T-helper 22 cell (primary cell): ENCODE results near the gene GRK5.
"Not testable (repeated sequence)": the region's sequence is repeated elsewhere in the genome, so short reads cannot be mapped to it uniquely, and the experiment has no call there.

Source experiments
- DNase-seq: peaks from one replicate; pipeline ENCODE4 v3.0.0-alpha.2; 2020; ENCODE audit warnings: low read depth

Gene GRK5

DNA sequence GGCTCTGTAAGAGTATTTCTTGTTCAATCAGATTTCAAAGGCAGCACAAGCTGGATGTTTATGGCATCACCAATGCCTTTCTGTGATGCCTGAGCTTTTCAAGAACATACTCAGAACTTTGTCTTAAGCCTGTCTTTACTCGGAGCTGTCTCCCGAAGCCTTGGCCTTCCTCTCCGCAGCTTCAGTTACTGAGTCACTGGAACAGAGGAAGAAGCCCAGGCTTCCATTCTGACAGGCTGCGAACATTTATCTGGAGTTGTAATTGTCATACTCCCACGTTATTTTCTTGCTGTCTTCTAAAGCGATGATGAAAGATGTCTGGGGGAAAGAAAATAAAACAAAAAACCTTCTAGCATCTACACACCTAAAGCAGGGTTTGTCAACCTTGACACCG lies 43.9 kb downstream of the GRK5 start:
- no peak for DNase-seq

DNA sequence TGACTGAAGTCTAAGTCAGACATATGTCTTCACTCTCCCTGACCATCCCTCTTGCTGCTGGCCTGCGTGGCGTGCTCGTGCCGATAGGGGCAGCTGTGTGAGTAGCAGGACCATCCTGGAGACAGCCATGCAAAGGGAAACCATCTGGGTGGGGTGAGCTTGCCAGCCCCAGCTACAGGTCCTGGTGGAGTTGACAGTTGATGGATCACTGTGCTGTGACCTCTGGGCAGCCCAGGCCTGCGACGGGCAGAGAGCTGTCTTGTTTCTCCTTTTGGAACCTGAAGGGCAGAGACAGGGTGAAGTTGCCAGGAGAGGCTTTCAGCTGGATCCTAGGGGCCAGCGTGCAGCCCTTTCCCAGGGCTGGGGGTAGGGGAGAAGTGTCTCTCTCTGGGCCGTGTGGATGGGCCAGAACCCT lies 44.7 kb downstream of the GRK5 start:
- DNase-seq = no peak

DNA sequence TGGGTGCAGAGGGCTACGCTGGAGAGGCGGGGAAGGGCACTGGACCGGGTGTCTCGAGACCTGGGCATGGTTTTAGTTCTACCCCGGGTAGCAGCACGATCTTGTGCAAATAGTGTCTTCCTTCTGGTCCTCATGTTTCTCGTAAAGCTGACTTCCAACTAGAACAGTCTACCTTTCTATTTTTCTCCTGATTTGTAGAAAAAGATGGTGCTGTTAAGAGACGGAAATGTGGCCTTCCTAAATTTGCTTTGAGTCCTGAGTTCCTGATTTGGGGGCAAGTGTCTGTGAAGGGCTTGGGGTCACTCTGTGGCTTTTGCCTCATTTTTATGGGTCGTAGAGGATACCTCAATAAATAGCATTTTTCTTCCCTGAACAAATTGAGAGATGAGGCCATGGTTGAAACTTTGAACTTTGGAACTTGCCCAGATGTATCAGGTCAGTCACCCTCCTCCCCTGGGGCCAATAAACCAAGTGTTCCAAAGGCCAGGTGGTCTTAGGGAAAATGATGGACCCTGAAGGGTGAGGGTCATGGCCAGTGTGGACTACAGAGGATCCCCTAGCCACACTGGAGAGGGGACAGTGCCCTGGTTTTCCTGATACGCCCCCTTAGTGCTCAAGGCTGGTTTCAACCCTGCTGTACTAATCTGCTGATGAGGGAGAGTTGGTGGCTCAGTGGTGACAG lies 45.2 kb downstream of the GRK5 start:
- DNase-seq = no peak

DNA sequence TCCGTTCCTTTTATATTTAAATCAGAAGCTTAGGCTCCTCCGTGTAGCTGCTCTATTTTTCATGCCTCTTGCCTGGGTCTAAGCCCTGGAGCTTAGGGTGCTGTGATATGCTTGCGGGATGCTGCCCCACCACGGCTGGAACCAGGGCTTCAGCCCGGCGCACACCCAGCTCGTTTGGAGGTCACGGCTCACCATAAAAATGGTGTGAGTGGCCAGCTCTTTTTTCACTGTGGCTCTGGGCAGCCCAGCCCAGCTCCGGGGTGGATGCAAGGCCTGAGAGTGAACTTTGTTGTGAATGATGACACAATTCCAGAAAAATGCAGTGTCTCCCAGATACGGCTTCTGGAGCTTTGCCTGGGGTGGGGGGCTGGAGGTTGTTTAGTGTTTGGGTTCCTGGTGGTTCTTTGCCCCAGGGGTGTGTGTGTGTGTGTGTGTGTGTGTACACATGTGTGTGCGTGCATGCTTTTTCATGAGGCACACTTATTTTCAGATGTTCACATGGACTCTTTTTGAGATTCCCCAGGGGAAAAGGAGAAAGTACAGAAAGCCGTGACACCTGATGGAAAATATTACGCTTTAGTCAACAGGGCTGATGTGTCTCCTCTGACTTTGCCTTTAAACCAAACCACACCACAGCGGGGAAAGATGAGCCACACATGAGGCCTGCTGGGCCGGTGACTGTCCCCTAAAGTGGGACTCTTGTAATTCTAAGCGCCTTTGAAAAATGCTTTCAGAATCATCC lies 46.2 kb downstream of the GRK5 start:
- DNase-seq = no peak

DNA sequence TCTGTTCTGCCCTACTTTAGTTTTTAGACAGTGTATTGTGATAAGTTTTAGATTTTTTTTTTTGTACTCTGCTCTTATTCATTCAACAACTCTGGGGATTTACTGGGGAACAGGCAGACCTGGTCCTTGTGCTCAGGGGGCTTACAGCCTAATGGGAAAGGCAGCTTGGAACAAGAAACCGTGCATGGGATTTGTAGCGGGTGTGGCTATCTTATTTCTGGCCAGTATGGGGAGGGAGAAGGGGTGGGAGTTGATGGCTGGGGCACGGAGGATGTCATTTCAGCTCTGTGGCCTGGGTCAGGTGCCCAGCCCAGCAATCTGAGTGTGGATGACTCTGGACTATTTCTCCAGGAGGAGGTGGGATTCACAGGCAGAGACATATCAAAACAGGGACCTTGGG lies 47.0 kb downstream of the GRK5 start:
- no peak for DNase-seq

DNA sequence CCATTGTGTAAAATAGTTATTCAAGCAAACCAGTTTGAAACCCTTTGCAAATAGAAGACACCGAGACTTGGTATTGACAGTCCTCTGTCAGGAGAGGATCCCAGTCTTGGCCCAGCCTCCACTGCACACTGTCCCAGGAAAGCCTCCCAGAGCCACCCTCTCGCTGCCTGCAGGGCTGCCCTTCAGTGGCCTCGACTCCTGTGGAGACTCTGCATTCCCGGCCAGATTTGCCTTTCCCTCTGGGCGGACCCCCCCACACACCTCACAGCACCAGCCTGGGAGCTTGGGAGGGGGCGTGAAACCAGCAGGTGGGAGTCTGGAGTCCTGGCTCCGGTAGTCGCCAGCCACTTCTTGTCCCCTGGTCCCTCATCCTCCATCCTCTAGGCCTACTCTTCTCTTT lies 48.7 kb downstream of the GRK5 start:
- DNase-seq = no peak

DNA sequence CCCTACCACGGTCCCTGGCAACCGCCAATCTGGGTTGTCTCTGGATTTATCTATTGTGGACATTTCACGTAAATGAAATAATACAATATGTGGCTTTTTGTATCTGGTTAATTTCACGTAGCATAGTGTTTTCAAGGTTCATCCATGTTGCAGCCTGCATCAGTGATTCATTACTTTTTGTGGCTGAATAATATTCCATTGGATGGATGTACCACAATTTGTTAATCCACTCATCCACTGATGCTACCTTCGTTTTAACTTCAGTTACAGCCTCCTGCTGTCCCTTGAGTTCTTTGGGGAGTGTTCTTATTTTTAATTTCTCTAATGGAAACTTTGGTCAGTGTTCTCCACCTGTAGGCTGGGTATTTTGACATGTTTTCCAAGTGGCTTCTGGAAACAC lies 49.5 kb downstream of the GRK5 start:
- no peak for DNase-seq

DNA sequence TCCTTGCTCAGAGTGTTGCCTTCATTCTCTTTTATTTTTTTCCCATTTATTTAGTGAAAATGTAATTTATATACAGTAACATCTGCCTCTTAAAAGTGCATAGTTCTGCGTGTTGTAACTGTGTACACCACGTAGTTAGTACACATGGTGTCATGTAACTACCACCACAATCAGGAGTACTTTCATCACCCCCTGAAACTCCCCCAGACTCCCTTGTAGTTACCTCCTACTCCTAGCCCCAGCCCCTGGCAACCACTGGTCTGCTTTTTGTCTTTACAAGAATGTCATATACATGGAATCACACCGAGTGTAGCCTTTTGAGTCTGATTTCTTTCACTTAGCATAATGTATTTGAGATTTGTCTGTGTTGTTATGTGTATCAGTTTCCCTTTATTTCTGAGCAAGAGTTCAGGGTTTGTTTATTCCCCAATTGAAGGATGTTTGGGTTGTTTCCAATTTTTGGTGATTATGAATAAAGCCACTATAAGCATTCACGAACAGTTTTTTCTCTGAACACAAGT lies 50.6 kb downstream of the GRK5 start:
- DNase-seq = no peak

DNA sequence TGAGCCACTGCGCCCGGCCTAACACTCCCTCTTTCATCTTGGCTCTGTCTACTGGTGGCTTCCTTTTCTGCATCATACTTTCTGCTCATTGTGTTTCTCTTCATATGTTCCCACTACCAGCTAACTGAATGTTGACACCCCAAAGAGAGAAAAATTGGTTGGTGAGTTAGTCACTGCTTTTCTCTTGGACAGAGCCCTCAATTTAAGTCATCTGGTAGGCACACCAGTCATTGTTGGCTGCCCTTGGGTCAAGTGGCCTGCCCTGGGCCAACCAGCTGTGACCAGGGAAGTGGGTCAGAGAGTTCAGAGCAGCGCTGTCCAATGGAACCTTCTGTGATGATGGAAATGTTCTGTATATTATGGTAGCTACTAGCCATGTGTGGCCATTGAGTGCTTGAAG lies 52.0 kb downstream of the GRK5 start:
- DNase-seq = no peak

DNA sequence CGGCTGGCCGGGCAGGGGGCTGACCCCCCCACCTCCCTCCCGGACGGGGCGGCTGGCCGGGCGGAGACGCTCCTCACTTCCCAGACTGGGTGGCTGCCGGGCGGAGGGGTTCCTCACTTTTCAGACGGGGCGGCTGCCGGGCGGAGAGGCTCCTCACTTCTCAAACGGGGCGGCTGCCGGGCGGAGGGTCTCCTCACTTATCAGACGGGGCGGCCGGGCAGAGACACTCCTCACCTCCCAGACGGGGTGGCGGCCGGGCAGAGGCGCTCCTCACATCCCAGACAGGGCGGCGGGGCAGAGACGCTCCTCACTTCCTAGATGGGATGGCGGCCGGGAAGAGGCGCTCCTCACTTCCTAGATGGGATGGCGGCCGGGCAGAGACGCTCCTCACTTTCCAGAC lies 53.6 kb downstream of the GRK5 start:
- not testable (repeated sequence) for DNase-seq

DNA sequence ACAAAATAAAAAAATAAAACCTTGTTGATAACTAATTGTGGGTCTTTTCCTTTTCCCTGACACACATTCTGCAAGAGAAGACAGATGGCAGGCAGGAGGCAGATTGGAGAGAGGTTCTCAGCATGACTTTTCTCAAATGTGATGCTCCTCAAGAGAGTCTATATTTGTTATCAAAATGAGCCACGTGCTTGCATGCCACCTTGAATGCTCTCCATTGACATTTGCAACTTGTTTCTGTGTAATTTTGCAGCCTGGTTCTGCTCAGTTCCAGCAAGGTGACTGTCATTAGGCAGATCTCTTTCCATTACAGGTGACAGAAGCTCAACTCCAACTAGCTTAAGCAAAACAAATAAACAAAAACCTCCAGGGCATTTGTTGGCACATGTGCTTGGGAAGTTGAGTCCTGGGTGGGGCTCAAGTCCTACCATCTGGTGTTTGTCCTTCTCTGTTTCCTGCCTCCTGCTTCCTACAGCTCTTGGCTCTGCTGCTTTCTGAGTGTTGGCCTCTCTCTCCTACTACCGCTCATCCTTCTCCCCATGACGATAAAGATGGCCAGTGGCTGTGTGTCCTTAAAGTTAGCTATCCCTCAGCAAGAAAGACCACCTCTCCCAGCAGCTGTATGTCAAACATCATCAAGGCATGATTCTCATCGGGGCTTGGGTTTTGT lies 56.7 kb downstream of the GRK5 start:
- no peak for DNase-seq

DNA sequence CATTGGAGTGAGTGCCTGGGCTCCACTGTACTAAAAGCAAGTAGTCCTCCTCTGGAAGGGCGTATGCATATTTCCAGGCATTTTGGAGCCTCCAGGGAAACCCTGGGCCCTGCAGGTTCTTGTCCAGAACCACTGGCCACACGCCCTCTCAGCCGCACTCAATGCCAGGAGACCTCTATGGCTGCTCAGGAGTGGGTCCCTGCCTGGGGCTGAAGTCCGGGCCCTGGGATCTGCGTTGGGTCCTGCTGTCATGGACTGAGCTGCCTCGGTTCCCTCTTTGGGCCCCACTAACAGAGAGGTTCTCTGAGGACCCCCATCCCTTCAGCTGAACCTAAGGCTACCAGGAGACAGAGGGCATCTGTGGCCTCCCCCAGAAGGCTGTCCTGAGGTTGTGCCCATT lies 58.3 kb downstream of the GRK5 start:
- no peak for DNase-seq

DNA sequence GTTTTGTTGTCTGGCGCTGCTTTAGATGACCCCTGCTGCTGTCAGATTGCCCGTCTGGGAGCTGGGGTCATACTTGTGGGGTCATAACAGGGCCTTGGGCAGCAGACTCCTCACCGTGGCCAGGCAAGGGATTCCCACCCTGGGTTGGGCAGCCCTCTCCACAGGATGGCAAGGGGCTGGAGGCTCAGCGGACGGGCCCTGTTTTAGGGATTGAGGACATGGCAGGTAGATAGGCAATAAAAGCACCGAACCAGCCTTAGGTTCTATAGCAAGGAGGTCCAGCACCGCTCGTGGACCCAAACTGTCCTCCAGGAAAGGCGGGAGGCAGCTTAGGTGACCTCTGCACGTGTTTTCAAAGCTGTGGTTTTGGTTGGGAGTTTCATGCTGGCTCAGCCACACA lies 60.0 kb downstream of the GRK5 start:
- no peak for DNase-seq

DNA sequence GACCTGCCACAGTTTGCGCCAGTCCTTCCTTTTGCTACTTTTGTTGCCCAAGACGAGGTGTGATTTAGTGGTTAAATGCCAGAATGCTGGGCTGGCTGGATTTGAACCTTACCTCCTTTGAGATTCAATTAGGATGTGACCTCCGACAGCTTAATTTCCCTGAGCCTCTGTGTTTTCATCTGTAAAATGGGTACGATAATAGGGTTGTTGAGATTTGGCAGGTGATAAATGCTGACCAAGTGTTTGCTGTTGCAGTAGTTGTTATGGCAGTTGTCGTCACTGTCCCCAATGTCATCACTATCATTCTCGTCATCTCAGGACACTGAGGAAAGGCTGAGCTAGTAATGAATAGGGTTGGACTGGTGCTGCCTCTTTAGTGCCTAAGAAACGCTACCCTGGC lies 61.1 kb downstream of the GRK5 start:
- no peak for DNase-seq

DNA sequence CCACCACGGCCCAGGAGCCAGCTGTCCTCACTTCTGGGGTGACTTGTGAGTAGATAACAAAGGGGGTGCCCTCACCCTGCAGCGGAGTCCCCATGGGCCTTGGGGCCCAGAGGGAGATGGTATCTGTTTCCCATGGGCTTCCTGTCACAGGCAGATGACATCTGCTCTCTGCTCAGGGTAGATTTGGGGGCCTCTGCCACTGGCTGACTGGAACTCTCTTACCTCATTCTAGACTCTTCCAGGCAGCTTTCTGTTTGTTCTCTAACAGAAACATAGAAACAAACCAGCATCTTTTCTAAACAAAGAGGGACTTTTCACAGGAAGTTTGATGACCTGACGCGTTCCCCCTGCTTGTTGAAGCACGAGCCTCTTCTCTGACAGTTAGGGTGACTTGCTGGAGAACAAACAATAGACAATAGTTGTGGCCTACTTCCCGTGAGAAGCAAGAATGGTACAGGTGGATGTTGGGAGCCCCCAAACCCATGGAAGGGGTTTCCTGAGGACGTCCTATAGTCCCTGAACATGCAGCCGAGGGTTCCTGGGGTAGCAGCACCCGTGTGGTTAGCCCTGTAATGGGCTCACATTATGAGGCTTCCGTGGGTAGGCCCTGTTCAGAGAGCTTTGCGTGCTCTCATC lies 61.6 kb downstream of the GRK5 start:
- DNase-seq = peak; percentile 86

DNA sequence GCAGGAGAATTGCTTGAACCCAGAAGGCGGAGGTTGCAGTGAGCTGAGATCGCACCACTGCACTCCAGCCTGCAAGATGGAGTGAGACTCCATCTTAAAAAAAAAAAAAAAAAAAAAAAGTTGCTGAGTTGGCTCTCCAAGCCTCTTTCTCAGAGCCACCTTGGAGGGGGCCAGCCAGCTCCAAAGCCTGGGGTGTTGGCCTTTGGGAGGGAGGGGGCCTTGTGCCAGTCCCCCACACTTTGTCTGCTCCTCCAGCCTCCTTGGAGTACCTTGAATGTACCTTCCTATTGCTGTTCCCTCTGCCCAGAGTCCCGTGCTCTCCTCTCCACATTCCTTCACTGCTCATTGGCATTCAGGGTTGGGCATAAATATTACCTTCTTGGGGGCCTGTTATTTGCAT lies 62.4 kb downstream of the GRK5 start:
- DNase-seq = no peak

DNA sequence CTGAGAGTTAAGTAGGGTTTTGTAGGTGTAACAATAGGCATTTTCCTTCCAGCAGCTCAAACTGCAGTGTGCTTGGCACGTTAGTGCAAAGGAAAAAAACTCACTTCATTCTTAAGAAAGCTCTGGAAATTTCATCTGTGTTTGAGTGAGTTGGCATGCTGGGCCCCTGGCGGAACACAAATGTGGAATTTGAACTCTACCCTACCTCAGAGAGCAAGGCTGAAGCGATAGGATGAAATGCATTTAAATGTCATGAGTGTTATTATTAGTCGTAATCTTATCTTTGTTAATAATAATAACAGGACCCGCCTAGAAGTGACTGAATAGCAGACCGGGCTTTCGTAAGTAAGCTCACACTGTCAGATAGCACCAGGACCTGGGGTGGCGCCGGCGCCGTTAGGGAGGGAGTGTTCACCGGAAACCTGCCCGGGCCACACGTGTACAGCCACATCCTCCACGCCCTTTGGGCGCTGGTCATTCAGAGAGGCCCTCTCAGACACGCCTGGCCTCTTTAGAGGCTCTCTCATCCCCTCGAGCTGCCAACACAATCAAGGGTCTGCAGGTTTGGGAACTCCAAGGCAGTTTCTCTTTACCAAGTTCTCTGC lies 63.5 kb downstream of the GRK5 start:
- DNase-seq = peak; percentile 53

DNA sequence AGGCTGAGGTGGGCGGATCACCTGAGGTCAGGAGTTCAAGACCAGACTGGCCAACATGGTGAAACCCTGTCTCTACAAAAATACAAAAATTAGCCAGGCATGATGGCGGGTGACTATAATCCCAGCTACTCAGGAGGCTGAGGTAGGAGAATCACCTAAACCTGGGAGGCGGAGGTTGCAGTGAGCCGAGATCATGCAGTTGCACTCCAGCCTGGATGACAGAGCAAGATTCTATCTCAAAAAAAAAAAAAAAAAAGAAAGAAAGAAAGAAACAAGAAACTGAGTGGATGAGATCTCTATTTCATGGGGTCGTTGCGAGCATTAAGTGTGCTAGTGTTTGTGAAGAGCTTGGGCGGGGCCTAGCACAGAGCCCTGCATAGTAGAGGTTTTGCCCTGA lies 65.0 kb downstream of the GRK5 start:
- not testable (repeated sequence) for DNase-seq

DNA sequence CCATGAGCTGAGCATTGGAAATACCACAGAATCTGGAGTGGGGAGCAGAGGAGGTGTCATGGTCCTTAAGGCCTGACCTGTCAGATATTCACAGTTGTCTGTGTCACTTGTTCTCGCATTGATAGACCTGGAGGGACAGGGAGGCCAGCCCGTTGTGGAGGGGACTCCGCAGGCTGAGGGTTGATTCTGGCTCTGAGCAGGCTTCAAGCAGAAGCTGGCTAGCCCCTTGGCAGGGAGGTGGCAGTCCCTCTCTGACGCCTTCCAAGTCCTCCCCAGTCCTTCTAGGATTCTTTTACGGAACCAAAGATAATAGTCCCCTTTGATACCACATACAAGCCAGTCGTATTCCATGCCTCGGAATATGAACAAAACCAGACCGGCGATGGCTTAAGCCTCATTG lies 65.4 kb downstream of the GRK5 start:
- DNase-seq = no peak

DNA sequence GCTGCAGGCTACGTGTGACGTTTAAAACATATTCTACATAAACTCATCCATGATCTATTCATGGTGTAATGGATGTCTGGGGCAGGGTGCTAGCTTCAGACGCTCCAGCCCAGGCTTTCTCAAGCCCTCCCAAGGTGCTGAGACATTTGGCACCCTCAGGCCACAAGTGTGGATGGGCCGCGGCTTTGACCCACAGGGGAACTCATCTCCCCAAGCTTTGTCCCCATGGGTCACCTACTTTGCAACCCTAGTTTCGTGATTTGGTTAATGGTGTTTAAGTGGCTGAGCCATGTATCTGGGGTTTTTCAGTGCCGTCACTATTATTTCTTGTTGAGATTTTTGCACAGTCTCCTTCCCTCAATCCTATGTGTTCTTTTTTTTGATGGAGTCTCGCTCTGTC lies 66.0 kb downstream of the GRK5 start:
- no peak for DNase-seq

DNA sequence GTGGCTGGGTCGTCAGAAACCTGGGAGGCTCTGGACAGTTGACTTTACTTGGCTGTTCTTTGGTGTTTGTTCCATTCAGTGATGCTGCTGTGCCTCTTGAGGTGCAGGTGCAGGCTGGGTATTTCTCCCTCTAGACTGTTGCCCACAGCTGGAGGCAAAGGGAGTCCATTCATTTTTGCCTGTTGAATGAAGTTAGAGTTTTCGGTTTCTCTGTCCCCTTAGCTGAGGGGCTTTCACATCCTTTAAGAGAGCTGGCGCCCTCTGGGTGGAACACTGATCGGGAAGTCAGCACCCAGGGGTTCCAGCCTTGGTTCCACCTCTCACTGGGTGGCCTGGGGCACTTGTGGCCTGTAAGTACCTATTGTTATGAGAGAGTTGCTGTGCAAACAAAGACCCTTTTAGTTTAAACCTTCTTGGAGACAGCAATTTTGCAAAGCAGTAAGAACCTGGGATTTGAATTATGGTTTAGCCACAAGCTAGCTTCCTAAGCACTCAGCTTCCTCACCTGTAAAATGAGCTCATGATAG lies 67.2 kb downstream of the GRK5 start:
- no peak for DNase-seq

DNA sequence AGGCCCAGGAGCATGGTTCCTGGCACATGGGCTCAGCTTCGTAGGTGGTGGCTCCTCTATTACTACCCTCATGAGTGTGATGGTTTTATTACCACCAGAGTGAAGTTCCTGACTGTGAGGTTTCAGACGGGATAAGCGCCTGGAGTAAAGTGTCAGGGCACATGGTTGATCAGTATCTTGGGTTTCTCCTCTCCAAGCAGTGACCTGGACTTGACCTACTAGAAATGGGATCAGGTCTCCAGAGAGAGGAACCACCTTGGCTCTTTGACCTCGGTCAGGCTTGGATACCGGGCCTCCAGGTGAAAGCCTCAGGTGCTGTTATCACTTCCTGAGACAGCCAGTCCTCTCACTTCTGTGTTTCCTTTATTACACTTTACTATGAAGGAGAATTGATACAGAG lies 67.7 kb downstream of the GRK5 start:
- DNase-seq = no peak
